NCI-H2227 treated with DMSO at 0.1 percent for 48 hours (cell line): ENCODE measurements around the gene STMN3.
"Not testable (repeated sequence)": the region's sequence is repeated elsewhere in the genome, so short reads cannot be mapped to it uniquely, and the experiment has no call there.

Experiments used
- DNase-seq: peaks from one replicate; lab custom pipeline; 2025; lab: John Stamatoyannopoulos, UW

The STMN3 gene

DNA sequence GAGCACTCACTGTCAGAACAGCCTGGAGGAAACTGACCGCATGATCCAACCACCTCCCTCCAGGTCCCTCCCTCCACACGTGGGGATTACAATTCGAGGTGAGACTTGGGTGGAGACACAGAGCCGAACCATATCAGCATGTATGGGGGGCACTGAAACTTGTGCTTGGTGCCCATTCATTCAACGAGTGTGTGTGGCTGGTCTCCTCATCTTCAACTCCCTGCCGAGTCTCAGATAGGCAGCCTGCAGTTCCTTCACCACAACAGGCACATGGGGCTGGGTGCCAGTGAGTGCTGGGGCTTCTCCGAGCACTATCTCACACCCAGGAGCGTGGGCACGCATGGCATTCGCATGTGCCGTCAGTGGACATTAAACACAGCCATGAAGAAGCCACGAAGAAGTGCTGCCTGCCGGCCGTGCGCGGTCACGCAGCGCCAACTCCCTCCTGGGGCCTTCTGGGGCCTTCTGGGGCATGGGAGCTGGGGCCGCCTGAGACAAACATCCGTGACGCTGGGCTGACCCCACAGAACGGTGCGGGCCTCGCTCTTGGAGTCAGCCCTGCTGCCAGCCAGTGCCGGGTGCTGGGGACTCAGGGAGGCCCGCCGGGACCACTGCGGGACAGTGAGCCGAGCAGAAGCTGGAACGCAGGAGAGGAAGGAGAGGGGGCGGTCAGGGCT lies 4.2 kb upstream of the STMN3 start:
- no peak for DNase-seq

DNA sequence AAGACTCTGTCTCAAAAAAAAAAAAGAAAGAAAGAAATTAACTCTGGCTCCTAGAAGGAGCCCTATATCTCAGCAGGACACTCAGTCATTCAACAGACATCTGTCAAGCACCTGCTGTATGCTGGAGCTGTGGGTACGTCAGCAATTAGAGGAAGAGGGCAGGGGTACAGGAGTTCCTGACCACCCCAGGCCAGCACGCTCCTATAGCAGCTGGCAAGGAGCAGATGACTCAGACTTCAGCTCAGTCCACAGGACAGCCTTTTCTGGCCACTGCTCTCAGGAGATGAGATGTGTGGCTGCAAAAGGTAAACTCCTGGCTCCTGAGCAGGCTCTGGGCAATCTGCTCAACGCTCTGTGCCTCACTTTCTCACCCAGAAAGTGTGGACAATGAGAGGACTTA lies 3.2 kb upstream of the STMN3 start:
- DNase-seq, result no peak

DNA sequence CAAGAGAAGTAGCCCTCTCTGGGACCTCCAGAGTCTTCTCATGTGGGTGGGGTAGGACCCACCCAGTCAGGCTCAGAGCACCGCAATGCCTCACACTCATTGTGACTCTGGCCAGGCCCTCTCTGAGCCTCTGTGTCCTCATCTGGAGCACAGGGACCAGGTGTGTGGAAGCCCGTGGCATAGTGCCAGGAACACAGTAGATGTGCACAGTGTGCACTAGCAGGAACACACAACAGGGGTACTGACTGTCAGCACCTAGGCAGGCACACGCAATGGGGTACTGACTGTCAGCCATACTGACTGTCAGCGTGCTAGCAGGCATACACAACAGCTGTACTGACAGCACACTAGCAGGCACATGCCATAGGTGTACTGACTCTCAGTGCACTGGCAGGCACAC lies 2.0 kb upstream of the STMN3 start:
- no peak for DNase-seq

DNA sequence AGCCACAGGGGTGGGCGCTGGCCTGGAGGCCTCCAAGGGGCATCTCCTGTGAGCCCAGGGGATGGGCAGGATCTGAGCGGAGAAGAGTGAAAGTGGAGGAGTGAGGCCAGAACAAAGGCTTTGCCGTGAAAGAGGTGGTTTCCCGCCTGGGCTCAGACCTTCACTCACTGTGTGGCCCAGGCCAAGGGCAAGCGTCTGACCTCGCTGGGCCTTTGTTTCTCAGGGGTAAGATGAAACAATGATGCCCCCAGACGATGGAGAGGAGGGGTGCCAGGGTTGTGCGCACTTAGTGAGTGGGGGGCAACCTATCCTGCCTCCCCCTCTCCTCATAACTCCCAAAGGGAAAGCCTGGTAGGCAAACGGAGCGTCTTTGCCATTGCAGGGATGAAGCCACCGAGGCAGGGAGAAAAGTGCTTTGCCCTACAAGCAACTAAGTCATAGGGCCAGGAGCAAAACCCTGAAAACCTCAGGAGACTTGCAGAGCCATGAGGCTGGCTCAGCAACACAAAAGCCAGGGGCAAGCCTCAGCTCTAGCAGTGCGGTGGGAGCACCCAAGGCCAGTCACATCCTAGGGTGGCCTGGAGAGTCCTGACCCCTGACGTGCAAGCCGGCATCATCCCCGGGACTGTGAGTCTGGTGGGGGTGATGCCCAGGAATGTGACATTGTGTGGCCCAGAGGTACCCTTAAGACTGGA lies 897 bp upstream of the STMN3 start:
- DNase-seq, result no peak

DNA sequence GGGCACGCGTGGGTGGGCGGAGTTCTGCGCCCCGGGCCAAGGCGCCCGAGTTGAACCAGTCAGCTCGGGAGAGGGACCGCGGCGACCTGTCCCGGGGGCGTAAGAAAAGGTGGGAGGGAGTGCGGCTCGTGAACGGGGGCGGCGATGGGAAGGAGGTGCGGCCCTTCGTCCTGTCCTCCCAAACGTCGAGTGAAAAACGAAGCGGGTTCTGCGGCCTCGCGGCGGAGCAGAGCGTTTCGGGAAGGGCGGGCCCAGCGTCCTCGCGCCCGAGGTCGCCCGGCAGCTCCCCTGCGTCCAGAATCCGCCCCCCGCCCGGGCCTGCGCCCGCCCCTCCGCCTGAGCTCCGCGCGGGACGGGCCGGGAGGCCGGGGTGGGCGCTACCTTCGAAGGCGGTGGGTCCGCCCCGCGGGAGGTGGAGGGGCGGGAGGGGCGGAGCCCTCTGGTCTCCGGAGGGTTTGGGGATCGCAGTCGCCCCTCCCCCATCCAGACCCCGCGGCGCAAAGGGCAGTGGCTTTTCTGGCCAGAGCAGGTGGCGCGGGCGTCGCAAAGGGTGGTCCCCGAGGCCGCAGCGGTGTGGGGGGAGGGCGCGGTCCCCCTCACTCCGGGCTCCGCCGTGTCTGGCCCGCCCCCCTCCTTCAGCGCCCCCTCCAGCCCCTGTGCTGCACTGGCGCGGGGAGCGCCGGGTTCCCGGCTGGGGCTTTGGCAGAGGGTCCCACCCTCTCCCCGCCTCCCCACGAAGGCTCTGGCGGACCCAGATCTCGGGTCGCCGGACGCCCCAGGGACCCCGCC lies 838 bp downstream of the STMN3 start:
- DNase-seq, result peak; percentile 44

DNA sequence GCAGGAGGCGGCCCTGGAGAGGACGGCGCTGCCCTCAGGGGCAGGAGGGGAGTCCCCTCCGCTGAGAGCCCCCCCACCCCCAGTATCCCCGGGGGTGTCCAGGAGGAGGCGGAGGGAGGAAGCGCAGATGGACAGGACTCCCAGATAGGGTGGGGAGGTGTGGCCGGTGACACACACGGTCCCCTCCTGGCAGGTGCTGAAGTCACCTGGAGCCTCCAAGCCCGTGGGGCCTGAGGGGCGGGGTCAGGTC lies 1.4 kb downstream of the STMN3 start:
- no peak for DNase-seq

DNA sequence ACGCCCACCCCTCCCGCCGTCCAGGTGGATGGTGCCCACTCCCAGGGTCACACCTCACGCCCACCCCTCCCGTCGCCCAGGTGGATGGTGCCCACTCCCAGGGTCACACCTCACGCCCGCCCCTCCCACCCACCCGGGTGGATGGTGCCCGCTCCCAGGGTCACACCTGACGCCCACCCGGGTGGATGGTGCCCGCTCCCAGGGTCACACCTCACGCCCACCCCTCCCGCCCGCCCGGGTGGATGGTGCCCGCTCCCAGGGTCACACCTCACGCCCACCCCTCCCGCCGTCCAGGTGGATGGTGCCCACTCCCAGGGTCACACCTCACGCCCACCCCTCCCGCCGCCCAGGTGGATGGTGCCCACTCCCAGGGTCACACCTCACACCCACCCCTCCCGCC lies 2.7 kb downstream of the STMN3 start:
- DNase-seq, result not testable (repeated sequence)

DNA sequence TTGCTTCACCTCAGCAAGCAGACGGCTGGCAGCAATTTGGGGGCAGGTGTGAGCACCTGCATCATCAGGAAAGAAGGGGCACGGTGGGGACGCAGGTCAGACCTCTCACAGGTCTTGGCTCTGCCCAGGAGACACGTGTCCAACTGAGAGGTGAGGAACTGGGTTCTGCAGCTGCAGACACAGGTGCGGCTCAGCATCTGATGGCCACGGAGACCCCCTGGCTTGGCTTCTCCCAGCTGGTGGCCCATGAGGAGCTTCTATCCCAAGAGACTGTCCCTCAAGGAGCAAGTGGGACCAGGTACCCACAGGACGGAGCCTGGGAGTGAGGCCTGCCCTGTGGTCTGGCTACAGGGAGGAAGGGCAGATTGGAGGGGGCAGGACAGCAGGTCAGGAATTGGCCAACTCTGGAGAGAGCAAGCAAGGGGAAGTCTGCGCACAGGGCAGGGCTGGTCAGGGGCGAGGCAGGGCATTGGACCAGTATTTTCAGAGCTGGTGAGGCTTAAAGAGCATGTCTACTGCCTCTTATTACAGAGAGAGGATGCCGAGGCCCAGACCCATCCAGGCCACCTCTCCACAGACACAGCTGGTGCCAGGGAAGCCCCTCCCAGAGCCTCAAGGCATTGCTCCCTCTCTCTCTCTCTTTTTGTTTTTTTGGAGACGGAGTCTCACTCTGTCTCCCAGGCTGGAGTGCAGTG lies 4.2 kb downstream of the STMN3 start:
- DNase-seq, result no peak

DNA sequence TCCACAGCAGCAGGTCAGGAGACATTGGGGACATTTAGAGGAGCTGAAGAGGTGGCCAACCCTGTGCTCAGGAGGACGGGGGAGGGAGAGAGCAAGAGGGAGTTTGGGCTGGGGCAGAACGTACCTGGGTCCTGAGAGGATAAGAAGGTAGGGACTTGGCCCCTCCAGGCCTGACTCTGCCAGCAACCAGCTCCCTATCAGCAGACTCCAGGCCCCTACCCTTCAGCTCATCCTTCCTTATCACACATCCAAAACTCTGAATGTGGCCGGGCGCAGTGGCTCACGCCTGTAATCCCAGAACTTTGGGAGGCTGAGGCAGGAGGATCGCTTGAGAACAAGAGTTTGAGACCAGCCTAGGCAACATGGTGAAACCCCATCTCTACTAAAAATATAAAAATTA lies 5.0 kb downstream of the STMN3 start:
- no peak for DNase-seq

DNA sequence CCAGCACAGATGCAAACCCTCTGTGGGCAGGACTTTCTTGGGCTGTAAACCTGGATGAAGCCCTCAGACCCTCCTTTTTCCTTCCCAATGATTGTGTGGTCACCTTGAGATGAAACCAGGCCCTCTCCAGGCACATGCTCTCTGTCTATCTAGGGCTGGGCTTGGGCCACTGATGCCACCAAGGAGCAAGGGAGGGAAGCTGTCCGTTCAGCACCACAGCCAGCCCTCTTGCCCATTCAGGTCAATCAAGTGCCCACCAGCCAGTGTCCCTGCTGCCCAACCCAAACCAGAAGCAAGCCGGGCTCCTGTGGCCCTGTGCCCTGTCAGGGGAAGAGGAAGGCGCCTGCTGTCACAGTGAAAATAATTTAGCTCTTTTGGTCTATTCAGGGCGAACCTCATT lies 8.0 kb downstream of the STMN3 start:
- DNase-seq, result no peak

DNA sequence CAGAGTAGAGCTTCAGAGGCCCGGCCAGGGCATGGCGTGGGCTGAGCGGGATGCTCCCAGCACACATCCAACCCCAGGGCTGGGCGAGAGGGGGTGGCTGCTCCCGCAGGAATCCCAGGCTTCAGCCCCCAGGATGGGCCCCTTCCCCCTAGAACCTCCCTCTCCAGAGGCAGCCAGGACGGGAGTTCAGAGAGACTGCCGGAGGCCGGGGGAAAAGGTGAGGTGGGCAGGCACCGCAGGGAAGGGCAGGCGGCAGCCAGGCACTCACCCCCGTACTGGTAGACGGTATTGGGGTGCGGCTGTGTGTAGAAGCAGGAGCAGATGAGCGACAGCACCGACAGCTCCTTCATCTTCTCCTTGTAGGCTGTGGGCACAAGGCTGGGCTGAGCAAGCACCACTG lies 9.3 kb downstream of the STMN3 start:
- DNase-seq, result no peak

DNA sequence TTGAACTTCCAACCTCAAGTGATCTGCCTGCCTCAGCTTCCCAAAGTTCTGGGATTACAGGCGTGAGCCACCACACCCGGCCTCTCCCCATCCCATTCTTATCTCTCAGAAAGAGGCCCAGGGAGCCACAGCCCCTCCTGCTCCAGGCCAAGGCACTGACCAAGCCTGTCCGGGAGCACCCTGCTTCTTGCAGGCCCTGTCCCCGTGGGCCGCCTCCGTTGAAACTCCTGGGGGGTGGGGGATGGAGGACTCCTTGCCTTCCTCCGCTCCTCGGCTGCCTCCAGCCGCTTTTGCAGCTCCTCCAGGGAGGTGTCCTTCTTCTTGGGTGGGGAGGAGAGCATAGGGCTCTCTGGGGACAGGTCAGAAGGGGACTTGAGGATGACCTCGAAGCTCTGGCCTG lies 9.7 kb downstream of the STMN3 start:
- DNase-seq, result no peak

DNA sequence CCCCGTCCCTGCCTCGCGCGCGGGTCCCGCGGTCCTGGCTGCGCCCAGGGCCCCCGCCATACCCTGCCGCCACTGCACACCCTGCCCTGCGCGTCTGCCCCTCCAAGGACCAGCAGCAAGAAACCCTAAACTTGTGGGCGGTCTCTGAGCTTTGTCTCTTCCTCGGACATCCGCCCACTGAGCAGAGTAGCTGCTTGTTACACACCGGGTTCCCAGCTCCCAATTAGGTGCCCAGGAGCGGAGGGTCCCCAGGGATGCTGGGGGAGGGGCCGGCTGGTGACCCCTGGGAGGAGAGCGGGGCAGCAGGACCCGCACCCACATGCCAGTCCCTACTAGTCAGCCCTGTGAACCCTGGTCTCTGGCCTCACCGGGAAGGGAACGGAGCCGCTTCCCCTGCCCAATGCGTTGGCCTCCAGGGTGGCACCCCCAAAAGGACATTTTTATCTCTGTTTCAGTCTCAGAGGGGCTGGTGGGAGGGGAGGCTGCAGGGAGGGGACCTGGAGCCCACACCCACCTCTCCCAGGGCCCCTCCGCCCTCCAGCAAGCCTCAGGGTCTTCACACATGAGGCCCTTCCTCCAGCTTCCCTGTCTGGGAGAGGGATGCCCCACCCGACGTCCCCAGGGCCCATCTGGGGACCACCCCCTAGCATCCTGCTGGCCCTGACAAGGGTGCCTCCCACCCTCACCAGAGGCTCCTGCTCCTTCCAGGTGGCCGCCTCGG lies 10.5 kb downstream of the STMN3 start:
- DNase-seq, result no peak

DNA sequence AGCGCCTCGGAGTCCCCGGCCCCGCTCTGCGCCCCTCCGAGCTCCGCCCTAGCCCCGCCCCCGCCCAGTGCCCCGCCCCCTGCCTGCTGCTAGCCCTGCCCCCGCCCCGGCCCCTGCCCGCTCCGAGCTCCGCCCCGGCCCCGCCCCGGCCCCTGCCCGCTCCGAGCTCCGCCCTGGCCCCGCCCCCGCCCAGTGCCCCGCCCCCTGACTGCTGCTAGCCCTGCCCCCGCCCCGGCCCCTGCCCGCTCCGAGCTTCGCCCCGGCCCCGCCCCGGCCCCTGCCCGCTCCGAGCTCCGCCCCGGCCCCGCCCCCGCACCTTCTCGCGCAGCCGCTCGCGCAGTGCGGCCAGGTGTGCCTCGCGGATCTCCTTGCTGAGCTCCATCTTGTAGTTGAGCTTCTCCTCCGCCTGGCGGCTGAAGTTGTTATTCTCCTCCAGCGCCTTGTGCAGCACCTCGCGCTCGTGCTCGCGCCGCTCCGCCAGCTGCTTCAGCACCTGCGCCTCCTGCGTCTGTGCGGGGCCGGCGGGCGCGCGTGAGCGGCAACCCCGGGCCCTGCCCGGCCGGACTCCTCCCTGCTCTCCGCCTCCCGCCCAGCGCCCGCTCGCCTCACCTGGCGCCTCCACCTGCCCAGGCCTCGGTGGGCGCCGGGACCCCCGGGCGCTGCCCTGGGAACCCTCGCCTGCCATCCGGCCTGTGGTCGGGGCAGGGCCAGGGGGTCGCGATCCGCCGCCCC lies 11.3 kb downstream of the STMN3 start:
- DNase-seq, result no peak

DNA sequence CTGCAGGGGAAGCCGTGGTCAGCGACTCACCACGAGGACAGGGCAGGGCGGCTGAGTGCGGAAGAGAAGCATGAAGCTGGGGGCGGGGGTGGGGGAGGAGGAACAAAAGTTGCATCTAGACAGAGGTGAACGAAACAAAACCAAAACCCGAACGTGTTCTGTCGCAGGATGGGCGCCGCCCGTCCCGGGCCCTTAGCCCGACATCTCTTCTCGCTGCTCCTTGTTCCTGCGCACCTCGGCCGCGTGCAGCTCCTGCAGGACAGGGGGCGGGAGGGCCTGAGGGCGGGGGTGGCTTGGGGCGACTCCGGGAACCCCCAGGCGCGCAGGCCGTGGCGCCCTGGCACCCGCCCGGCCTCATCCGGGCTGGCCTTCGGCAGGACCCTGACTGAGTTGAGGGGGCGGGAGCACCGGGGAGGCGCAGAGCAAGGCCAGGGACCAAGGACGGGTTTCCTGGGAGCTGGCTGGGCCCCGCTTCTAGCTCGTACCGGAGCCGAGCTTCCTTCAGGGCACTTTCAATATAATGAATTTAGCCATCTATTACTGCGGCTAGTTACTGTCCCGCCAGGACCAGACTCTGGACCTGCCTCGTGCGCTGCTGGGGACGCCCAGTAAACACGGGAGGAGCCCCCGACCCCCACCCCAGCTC lies 12.0 kb downstream of the STMN3 start:
- no peak for DNase-seq

DNA sequence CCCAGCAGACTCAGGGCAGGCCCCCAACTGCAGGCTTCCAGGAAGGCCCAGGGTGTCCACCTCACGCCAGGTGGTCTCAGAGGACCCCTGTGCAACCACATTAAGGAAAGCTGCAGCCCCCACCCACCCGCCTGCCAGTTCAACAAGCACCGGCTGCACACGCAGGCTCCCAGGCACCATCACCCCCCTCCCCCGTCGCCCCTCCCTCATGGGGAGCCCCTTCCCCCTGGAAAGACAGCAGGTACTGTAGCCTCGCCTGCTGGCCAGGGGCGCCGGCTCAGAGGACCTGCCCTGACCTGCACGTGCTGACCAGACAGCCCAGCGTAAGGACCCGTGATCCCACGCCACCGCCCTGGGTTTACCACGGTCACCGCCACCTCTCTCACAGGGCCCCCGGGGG lies 12.5 kb downstream of the STMN3 start:
- DNase-seq, result not testable (repeated sequence)

DNA sequence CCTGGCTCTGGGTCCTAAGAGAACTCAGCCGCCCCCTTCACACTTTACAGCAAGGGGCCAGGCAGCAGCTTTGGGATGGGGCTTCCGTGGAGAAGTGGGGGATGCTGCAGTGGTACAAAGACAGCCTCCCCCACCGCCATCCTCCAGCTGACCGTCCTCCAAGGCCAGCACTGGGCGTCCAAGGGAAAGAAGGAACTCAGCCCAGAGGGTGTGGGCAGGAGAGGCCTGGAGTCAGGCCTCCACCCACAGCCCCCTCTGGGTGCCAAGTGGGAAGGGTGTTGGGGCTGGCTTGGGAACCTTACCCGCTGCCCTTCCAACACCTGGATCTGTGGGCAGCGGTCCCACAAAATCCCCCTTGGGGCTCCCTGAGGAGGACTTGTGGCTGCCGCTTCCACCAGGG lies 13.1 kb downstream of the STMN3 start:
- DNase-seq, result no peak

DNA sequence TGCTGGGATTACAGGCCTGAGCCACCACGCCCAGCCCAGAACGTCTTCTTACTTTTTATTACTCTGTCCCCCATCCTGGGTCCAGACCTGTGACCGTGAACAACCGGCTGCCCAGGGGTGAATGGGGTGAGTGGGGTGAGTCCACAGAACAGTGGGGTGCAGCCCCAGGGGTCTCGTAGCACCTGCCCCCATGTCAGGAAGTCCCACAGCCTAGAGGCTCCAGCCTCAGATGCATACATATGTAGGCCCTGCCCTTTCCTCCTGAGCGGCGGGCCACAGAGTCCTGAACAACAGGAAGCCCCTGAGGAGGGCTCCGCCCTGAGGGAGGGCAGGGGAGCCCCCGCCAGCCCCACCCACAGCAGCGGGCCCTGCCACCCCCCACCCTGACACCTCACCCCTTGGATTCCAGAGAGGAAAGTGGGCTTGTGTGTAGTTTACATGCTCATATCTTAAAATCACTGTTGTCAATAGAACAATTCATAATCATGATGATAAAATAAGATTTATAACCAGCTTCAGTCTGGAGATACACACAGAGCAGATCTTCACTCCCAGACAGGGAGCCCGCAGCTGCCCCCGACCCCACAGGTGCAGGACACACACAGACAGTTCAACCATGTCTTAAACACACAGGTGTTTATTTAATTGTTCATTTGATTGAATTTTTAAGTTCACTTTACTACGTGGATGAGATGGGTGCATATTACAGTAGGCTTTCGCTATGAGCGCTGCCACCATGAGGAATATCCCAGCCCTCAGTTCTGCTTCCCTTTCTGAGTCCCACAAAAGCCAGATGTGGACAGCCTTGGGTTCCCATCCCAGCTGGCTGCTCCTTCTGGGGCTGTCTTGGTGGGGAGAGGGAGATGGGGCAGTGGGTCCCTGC lies 13.9 kb downstream of the STMN3 start:
- no peak for DNase-seq

DNA sequence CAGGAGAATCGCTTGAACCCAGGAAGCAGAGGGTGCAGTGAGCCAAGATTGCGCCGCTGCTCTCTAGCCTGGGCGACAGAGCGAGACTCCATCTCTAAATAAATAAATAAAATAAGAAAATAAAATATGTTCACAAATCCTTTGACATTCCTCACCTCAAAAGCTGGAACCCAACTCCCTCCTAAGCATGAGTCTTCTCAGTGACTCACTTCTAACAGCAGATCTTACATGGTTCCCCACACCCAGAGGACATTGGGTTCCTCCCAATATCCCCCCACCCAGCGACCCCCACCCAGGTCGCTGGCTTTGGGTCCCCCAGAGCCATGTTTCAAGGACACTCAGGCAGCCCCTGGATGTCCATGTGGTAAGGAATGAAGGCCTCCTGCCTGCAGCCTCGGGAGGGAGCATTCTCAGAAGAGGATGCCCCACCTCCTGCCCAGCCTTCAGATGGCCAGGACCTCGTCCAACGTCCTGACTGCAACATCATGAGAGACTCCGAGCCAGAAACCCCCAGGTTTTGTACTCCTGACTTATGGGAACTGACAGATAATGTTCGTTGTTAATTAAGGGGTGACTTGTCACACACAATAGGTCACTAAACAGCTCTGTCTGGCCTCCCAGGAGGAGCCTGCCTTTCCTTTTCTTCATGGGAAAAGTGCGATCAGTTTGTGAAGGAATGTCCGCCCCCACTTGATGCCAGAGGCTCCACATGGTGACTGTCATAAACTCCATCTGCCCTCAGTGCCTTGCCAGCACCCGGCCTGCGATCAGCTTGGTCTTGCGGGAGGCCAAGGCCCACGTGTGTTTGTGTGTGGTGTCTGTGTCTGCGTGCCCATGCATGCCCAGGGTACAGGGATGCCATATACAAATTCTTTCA lies 16.2 kb downstream of the STMN3 start:
- no peak for DNase-seq
